Upper lobe of left lung (tissue), 6 donors: Measurements from ENCODE around the gene HTRA1. TPM values are rescaled to one million over a fixed set of nuclear protein-coding genes. Genes with fewer than 3 reads are reported as not detected.
A peak's percentile ranks its signal among the peaks of the same experiment; 100 is the strongest.

Source experiments
- ATAC-seq, 2 donors: fragments of 200-7000 bp; cut with Tn5 transposase; one replicate each; pipeline ENCODE4 v1.9.1; 2022; ENCODE audit warnings: mild to moderate bottlenecking in 2 of 2, moderate library complexity in 2 of 2; ENCODE audit not compliant: low FRiP score in 2 of 2
- DNase-seq, 2 donors: peaks; one replicate each; pipeline ENCODE4 v3.0.0-alpha.2; 2019 to 2020
- H3K27ac ChIP-seq, 4 donors: fragments of 200-600 bp; sonication (generic); one replicate each; pipeline ENCODE4 v1.5.1; 2016 to 2019
- H3K27me3 ChIP-seq, 4 donors: fragments of 200-600 bp; sonication (generic); one replicate each; pipeline ENCODE4 v1.5.1; 2017 to 2019
- H3K36me3 ChIP-seq, 4 donors: fragments of 200-600 bp; sonication (generic); one replicate each; pipeline ENCODE4 v1.5.1; 2016 to 2019
- H3K4me1 ChIP-seq, 4 donors: fragments of 200-600 bp; sonication (generic); one replicate each; pipeline ENCODE4 v1.5.1; 2018 to 2019
- H3K4me3 ChIP-seq, 4 donors: fragments of 200-600 bp; sonication (generic); one replicate each; pipeline ENCODE4 v1.5.1; 2017 to 2019; ENCODE audit warnings: mild to moderate bottlenecking in 2 of 4, moderate library complexity in 1 of 4
- H3K9me3 ChIP-seq, 4 donors: fragments of 200-600 bp; sonication (generic); one replicate each; pipeline ENCODE4 v1.5.1; 2018 to 2019
- EP300 ChIP-seq, 4 donors: sonication (generic); formaldehyde crosslinking; IDR thresholded peaks; one replicate each; pipeline ENCODE4 v1.5.1; 2017; ENCODE audit warnings: antibody characterized with exemption in 4 of 4, control low read depth in 2 of 4
- POLR2A ChIP-seq, 4 donors: fragments of 450-650 bp; IDR thresholded peaks; one replicate each; pipeline ENCODE4 v1.5.1; 2016 to 2017; ENCODE audit warnings: antibody characterized with exemption in 4 of 4, mild to moderate bottlenecking in 2 of 4
- POLR2AphosphoS5 ChIP-seq, 2 donors: sonication (generic); formaldehyde crosslinking; IDR thresholded peaks; one replicate each; pipeline ENCODE4 v1.5.1; 2017; ENCODE audit warnings: antibody characterized with exemption in 2 of 2
- WGBS, 2 donors: methylation state at CpG; one replicate each; pipeline ENCODE4 v1.1.5; 2017 to 2018; 5-methylcytosine and 5-hydroxymethylcytosine counted together
- total RNA-seq, 6 donors: library from RNA; depleted of rRNA in 4 of 6; stranded (reverse); fragments of >200 nt in 4 of 6; gene quantifications; one replicate each; pipeline versions ENCODE4 v1.1.0 to v1.2.1, GENCODE V29; 2016 to 2021
- TF ChIP-seq, protein P1 (sequence below), 6 experiments: fragments of 450-650 bp in 4 of 6; fragments of 200-600 bp in 2 of 6; sonication (generic) in 2 of 6; IDR thresholded peaks; one replicate each; pipeline ENCODE4 v1.5.1; 2016 to 2019; ENCODE audit warnings: antibody characterized with exemption in 6 of 6
- donor health status: DM: no; HTN: no; CAD: no; lungs with moderate emphysema.
- donor health status: DM: no; HTN: yes; CAD: no; lungs with severe emphysema.

HTRA1 gene
- total RNA-seq, 6 donors from 2014 or later = 20.7 to 72.8 (median 36.2) TPM

DNA sequence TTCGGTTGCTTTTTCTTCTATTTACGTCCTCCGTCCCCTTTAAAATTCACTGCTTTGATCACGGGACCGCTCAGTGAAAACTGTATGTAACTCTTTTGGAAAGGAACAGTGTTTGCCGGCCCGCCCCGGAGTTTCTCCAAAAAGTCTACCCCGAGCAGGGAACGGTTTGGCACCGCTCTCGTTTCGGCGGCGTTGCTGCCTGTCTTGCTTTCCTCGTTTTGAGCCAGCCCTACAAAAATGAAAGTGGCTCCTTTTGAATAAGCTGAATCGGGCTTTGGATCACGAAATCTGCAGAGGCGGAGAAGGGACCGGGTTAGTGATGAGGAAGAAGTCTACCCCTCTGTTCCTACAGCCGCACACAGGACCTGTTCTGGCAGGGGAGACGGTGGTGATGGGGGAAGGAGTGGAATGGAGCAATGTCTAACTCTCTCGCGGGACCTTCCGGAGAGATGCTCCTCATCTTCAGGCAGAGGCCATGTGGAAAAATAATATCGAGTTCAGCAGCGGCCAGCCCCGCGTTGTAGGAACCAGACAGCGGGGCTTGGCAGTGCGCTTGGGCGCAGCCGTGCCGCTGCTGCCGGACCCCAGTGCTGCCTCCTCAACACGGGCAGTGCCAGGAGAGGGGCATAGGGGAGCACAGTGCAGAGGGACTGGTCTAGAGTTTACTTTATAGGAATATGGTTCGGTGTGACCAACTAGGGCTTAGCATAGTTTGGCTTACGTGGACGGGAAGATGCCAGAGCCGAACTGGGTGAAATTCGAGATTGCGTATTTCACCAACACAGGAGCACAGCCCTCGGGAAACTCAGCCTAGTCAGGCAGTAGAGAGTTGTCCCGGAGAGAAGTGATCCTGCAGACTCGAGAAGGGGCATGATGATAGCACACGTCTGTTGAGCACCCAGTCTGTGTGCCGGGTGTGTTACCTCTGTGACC is 1.4 kb downstream of the HTRA1 start:
- Histone ChIP-seq H3K27ac (peak overlapping the region; percentile 35 to 74 (median 68)), H3K9me3 (no peaks in the 10 kb centered on the region), H3K27me3 (peaks cover 0 to 18% (median 0%) of the 10 kb centered on the region in 4 donors), H3K4me1 (peaks cover 13 to 39% (median 21%) of the 10 kb centered on the region in 4 donors), H3K36me3 (no peaks in the 10 kb centered on the region), H3K4me3 (peak overlapping the region; percentile 52 to 88 (median 72))
- TF ChIP-seq POLR2AphosphoS5 (IDR thresholded peaks at IDR 0.05) (no peak), POLR2A (IDR thresholded peaks at IDR 0.05) (no peak), EP300 (IDR thresholded peaks at IDR 0.05) (no peak)
- TF ChIP-seq, protein P1, sequence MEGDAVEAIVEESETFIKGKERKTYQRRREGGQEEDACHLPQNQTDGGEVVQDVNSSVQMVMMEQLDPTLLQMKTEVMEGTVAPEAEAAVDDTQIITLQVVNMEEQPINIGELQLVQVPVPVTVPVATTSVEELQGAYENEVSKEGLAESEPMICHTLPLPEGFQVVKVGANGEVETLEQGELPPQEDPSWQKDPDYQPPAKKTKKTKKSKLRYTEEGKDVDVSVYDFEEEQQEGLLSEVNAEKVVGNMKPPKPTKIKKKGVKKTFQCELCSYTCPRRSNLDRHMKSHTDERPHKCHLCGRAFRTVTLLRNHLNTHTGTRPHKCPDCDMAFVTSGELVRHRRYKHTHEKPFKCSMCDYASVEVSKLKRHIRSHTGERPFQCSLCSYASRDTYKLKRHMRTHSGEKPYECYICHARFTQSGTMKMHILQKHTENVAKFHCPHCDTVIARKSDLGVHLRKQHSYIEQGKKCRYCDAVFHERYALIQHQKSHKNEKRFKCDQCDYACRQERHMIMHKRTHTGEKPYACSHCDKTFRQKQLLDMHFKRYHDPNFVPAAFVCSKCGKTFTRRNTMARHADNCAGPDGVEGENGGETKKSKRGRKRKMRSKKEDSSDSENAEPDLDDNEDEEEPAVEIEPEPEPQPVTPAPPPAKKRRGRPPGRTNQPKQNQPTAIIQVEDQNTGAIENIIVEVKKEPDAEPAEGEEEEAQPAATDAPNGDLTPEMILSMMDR (IDR thresholded peaks at IDR 0.05) = no peak
- whole genome bisulfite sequencing, 2 donors = 20 to 22% methylated on average over 40 to 47 of the region's 47 CpGs
- peak in 1 of 2 donors; percentile 65 for DNase-seq
- peak; percentile 15 to 69 for ATAC-seq

DNA sequence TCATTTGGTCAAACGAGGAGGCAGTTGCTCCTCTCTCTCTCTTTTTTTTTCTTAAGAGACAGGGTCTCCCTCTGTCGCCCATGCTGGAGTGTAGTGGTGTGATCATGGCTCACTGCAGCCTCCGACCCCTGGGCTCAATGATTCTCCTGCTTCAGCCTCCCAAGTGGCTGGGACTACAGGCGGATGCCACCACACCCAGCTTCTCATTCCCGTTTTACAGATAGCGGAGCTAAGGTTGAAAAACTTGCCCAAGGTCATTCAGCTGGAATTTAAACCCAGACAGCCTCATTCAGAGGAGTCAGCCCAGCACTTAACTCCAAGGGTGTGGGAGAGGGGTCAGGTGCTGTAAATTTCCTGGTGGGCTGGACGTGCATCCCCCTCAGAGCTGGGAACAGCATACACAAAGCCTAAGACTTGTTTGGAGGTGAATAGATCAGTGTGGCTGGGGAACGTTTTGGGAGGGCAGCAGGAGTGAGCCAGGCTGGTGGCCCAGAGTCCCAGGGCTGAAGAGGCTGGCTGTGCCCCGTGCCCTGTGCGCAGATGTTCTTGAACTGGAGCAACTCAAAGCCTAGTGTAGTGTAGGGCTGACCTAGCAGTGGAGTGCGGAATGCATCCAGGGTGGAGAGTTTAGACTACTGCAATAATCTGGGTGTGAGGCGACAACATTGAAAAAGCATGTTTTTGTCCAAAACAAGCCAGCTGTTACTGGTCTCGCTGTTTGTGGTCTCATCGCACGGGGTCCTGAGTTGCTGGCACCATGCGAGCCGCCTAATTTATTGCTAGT is 2.3 kb downstream of the HTRA1 start:
- H3K36me3 ChIP-seq = no peaks in the 10 kb centered on the region
- ATAC-seq = no peak

DNA sequence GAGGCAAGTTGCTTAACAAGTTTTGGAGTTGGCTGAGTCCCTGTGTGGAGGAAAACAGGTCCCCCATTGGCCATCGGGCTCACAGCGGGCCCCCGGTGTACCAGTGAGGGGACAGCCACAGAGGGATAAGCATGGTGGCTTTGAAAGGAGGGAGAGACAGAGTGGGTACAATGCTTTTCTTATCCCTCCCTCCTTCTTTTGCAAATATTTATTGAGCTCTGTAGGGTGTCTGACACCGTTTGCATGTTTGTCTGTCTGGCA is 2.8 kb downstream of the HTRA1 start:
- Histone ChIP-seq H3K4me1 (peaks cover 18 to 44% (median 22%) of the 10 kb centered on the region in 4 donors), H3K27ac (no peak overlapping the region), H3K4me3 (no peak overlapping the region), H3K9me3 (no peaks in the 10 kb centered on the region), H3K27me3 (peaks cover 0 to 18% (median 0%) of the 10 kb centered on the region in 4 donors), H3K36me3 (no peaks in the 10 kb centered on the region)
- ATAC-seq (no peak), DNase-seq (peak in 1 of 2 donors; percentile 50)
- whole genome bisulfite sequencing, 2 donors = 66 to 69% methylated on average over 4 of the region's 4 CpGs
- TF ChIP-seq POLR2A (IDR thresholded peaks at IDR 0.05) = no peak
- no peak for TF ChIP-seq EP300 (IDR thresholded peaks at IDR 0.05)
- TF ChIP-seq, protein P1 (IDR thresholded peaks at IDR 0.05) = no peak
- no peak for TF ChIP-seq POLR2AphosphoS5 (IDR thresholded peaks at IDR 0.05)

More for the DNA sequence above, 2.3 kb downstream of the HTRA1 start:
- no peaks in the 10 kb centered on the region for H3K9me3 ChIP-seq
- TF ChIP-seq, protein P1 (IDR thresholded peaks at IDR 0.05) = no peak
- TF ChIP-seq POLR2AphosphoS5 (IDR thresholded peaks at IDR 0.05) (no peak), EP300 (IDR thresholded peaks at IDR 0.05) (no peak), POLR2A (IDR thresholded peaks at IDR 0.05) (no peak)
- H3K27me3 ChIP-seq = peaks cover 0 to 18% (median 0%) of the 10 kb centered on the region in 4 donors
- H3K4me1 ChIP-seq = peaks cover 18 to 39% (median 22%) of the 10 kb centered on the region in 4 donors
- no peak overlapping the region for H3K27ac ChIP-seq
- H3K4me3 ChIP-seq = peak overlapping the region in 3 of 4 donors; percentile 52 to 88 (median 71)
- DNase-seq = no peak
- WGBS, 2 donors = 69 to 76% methylated on average over 17 of the region's 17 CpGs

GRCh38 chr10:122464586-122464985 is 3.2 kb downstream of the HTRA1 start:
- Histone ChIP-seq H3K27ac (no peak overlapping the region), H3K4me1 (peaks cover 21 to 48% (median 26%) of the 10 kb centered on the region in 4 donors)
- 78 to 90% methylated on average over 11 of the region's 11 CpGs for WGBS, 2 donors

More at GRCh38 chr10:122464586-122464985, 3.2 kb downstream of the HTRA1 start:
- Histone ChIP-seq H3K27me3 (peaks cover 0 to 18% (median 0%) of the 10 kb centered on the region in 4 donors), H3K9me3 (no peaks in the 10 kb centered on the region), H3K36me3 (no peaks in the 10 kb centered on the region), H3K4me3 (no peak overlapping the region)
- TF ChIP-seq POLR2A (IDR thresholded peaks at IDR 0.05) = no peak
- TF ChIP-seq EP300 (IDR thresholded peaks at IDR 0.05) = no peak
- TF ChIP-seq, protein P1 (IDR thresholded peaks at IDR 0.05) = no peak
- TF ChIP-seq POLR2AphosphoS5 (IDR thresholded peaks at IDR 0.05) = no peak
- ATAC-seq (no peak), DNase-seq (no peak)
